ENCODE results near the gene ADAMTSL3.

DNA sequence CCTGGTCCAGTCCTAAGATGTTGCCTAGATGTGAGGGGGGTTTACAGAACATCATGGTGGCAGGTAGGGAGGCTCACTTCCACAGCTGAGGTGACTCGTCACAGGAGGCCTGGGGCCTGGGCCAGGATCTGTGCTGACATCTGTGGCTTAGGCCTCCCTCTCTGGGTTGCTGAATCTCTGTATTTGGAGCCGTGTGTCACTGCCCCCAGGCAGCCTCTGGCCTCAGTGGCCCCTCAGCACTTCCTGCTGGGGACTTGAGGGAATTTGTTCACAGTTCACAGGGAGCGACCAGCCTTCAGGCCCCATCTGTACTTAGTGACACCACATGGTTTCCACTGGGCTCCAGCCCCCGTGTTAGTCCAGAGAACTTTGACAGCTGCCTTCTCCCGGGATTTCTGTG lies 41.7 kb upstream of the ADAMTSL3 start:
- TF ChIP-seq, protein P1, sequence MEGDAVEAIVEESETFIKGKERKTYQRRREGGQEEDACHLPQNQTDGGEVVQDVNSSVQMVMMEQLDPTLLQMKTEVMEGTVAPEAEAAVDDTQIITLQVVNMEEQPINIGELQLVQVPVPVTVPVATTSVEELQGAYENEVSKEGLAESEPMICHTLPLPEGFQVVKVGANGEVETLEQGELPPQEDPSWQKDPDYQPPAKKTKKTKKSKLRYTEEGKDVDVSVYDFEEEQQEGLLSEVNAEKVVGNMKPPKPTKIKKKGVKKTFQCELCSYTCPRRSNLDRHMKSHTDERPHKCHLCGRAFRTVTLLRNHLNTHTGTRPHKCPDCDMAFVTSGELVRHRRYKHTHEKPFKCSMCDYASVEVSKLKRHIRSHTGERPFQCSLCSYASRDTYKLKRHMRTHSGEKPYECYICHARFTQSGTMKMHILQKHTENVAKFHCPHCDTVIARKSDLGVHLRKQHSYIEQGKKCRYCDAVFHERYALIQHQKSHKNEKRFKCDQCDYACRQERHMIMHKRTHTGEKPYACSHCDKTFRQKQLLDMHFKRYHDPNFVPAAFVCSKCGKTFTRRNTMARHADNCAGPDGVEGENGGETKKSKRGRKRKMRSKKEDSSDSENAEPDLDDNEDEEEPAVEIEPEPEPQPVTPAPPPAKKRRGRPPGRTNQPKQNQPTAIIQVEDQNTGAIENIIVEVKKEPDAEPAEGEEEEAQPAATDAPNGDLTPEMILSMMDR (IDR thresholded peaks at IDR 0.05; ENCODE audit: low read depth, low read length, missing input control): no peak
- TF ChIP-seq, protein P2, sequence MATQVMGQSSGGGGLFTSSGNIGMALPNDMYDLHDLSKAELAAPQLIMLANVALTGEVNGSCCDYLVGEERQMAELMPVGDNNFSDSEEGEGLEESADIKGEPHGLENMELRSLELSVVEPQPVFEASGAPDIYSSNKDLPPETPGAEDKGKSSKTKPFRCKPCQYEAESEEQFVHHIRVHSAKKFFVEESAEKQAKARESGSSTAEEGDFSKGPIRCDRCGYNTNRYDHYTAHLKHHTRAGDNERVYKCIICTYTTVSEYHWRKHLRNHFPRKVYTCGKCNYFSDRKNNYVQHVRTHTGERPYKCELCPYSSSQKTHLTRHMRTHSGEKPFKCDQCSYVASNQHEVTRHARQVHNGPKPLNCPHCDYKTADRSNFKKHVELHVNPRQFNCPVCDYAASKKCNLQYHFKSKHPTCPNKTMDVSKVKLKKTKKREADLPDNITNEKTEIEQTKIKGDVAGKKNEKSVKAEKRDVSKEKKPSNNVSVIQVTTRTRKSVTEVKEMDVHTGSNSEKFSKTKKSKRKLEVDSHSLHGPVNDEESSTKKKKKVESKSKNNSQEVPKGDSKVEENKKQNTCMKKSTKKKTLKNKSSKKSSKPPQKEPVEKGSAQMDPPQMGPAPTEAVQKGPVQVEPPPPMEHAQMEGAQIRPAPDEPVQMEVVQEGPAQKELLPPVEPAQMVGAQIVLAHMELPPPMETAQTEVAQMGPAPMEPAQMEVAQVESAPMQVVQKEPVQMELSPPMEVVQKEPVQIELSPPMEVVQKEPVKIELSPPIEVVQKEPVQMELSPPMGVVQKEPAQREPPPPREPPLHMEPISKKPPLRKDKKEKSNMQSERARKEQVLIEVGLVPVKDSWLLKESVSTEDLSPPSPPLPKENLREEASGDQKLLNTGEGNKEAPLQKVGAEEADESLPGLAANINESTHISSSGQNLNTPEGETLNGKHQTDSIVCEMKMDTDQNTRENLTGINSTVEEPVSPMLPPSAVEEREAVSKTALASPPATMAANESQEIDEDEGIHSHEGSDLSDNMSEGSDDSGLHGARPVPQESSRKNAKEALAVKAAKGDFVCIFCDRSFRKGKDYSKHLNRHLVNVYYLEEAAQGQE (IDR thresholded peaks at IDR 0.05): no peak
- TF ChIP-seq TAF1 (conservative IDR thresholded peaks at IDR 0.05) (no peak), FOXA1 (IDR thresholded peaks at IDR 0.05) (no peak)
